Femur (tissue), 1 donor: Measurements from ENCODE around the gene DNAJC18.
A peak's percentile ranks its signal among the peaks of the same experiment; 100 is the strongest.
"Not testable (repeated sequence)": the region's sequence is repeated elsewhere in the genome, so short reads cannot be mapped to it uniquely, and the experiment has no call there.

Experiments
- DNase-seq: peaks from one replicate; pipeline ENCODE4 v3.0.0-alpha.2; 2017

Gene DNAJC18

GRCh38 chr5:139460455-139460854 is 21.1 kb upstream of the DNAJC18 start:
- DNase-seq = no peak

- no peak for DNase-seq
Observed at GRCh38 chr5:139459451-139459934, 20.2 kb upstream of the DNAJC18 start.

GRCh38 chr5:139458580-139459407 is 19.5 kb upstream of the DNAJC18 start:
- DNase-seq = peak; percentile 3

- no peak for DNase-seq
Observed at GRCh38 chr5:139457653-139458306, 18.5 kb upstream of the DNAJC18 start.

- no peak for DNase-seq
Observed at GRCh38 chr5:139457241-139457640, 17.9 kb upstream of the DNAJC18 start.

GRCh38 chr5:139456776-139457175 is 17.5 kb upstream of the DNAJC18 start:
- DNase-seq = no peak

- DNase-seq = no peak
Observed at GRCh38 chr5:139454568-139455290, 15.4 kb upstream of the DNAJC18 start.

- DNase-seq = no peak
Observed at GRCh38 chr5:139453683-139454567, 14.6 kb upstream of the DNAJC18 start.

GRCh38 chr5:139451878-139452660 is 12.7 kb upstream of the DNAJC18 start:
- no peak for DNase-seq

- no peak for DNase-seq
Observed at GRCh38 chr5:139451176-139451575, 11.9 kb upstream of the DNAJC18 start.

- no peak for DNase-seq
Observed at GRCh38 chr5:139446956-139447779, 7.8 kb upstream of the DNAJC18 start.

- peak; percentile 67 for DNase-seq
Observed at GRCh38 chr5:139445325-139446170, 6.2 kb upstream of the DNAJC18 start.

GRCh38 chr5:139443831-139444453 is 4.6 kb upstream of the DNAJC18 start:
- no peak for DNase-seq

GRCh38 chr5:139440416-139440815 is 1.1 kb upstream of the DNAJC18 start:
- not testable (repeated sequence) for DNase-seq

- no peak for DNase-seq
Observed at GRCh38 chr5:139438707-139439012, 665 bp downstream of the DNAJC18 start.

- DNase-seq = no peak
Observed at GRCh38 chr5:139435676-139436075, 3.6 kb downstream of the DNAJC18 start.

GRCh38 chr5:139431706-139432105 is 7.6 kb downstream of the DNAJC18 start:
- no peak for DNase-seq

- DNase-seq = no peak
Observed at GRCh38 chr5:139430015-139430414, 9.3 kb downstream of the DNAJC18 start.

- DNase-seq = no peak
Observed at GRCh38 chr5:139426203-139426885, 13.0 kb downstream of the DNAJC18 start.
